Right hindlimb (tissue), 1 donor: ENCODE measurements around the gene UBC.
A peak's percentile ranks its signal among the peaks of the same experiment; 100 is the strongest.
"Not testable (repeated sequence)": the region's sequence is repeated elsewhere in the genome, so short reads cannot be mapped to it uniquely, and the experiment has no call there.

ENCODE experiments used
- DNase-seq: peaks from one replicate; pipeline ENCODE4 v3.0.0-alpha.2; 2018

The UBC gene

DNA sequence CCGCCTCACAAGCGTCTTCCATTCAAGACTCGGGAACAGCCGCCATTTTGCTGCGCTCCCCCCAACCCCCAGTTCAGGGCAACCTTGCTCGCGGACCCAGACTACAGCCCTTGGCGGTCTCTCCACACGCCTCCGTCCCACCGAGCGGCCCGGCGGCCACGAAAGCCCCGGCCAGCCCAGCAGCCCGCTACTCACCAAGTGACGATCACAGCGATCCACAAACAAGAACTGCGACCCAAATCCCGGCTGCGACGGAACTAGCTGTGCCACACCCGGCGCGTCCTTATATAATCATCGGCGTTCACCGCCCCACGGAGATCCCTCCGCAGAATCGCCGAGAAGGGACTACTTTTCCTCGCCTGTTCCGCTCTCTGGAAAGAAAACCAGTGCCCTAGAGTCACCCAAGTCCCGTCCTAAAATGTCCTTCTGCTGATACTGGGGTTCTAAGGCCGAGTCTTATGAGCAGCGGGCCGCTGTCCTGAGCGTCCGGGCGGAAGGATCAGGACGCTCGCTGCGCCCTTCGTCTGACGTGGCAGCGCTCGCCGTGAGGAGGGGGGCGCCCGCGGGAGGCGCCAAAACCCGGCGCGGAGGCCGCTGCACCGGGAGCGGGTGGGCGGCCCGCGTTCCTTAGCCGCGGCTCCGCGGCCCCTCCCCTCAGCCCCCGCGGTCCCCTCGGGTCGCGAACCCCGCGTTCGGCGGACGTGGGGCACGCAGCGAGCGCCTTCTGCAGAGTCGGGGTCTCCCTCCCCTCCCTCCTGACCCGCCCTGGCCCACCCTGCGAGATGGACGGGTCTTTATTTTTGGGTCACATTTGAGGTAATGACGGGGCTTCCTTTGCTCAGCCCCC is at the start of gene UBC:
UBC (minus strand) TSS at position 259 of the 847 bp plus-strand sequence. CDS start 879 bp downstream, outside the sequence.
- DNase-seq = peak; percentile 92

DNA sequence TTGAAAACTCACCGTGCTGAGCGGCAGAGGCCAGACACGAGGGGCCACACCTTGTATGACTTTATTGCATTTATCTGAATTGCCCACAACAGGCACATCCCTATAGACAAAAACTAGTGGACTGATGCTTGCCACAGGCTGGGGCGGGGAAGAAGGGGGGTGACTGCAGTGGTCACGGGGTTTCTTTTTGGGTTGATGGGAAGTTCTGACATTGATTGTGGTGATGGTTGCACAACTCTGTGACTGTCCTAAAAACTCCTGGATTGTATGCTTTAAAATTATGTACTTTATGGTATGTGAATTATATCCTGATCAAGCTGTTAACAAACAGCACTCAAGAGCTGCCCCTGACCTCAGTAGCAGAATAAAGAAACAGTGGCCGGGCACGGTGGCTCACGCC is 48.8 kb upstream of the UBC start:
- no peak for DNase-seq

DNA sequence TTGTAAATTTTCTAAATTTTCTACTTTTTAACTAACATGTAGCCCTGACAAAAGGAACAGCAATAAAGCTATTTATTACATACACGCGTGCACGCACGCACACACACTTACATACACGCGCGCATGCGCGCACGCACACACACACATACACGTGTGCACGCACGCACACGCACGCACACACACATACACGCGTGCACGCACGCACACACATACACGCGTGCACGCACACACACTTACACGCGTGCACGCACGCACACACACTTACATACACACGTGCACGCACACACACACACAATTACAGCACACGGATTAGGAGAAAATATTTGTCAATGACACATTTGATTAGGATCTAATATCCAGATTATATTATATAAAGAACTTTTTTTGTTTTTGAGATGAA is 46.6 kb upstream of the UBC start:
- no peak for DNase-seq

DNA sequence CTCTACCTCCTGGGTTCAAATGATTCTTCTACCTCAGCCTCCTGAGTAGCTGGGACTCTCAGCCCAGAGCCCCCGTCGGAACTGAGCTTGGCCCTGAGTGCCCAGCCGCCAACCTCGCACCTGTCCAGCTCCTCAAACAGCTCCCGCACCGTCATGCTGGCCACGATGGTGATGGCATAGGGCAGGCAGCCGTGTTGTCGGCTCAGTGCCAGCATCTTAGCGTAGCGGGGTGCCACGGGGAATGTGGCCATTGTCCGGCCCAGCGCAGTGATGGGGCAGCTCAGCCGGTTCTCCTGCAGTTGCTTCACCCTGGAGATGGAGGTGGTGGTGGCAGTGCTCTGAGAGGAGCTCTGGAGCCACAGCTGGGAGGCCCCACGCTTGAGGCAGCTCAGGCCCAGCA is 42.1 kb upstream of the UBC start:
- DNase-seq = no peak

DNA sequence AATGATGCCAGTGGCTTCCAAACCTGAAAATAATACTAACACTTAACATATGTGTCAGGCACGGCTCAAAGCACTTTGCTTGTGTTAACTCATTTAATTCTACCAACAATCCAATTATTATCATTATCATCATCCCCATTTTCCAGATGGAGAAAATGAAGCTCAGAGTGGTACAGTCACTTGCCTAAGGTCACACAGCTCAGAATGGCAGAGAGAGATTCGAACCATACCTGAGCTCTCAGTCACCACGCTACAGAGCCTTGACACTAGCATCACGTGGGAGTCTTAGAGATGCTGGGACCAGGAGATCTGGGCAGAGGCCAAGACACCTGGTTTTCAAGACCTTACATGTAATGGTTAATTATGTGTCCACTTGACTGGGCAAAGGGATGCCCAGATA is 40.3 kb upstream of the UBC start:
- no peak for DNase-seq

DNA sequence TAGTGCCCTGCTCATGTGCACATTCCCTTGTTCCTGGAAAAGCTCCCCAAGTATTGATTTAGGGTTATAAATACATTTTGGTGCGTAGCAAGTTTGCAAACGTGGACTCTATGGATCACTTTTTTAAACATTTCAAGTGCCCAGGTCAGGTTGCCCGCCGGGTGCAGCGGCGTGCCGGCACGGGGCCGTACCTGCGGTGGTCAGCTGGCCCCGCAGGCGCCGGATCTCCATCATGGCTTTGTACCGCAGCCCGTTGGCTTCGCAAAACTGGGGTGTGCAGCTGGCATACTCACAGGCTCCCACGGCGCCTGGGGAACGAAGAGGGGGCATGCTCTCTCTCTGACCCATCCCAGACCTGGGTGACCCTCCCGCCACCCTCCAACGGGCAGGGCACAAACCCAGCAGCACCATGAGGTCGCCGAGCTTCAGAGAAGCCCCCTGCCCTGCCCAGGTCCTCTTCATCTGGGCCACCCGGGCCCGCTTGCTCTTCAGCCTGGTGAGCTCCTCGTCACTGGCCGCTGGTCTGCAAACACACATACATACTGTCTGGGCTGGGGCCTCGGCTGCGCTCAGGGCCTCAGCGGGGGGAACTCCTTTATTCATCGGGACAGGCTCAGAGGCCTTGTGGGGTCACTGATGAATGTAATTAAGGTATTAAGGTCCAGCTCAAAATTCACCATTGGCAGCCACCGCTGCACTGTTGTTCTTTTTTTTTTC is 39.4 kb upstream of the UBC start:
- DNase-seq = no peak

DNA sequence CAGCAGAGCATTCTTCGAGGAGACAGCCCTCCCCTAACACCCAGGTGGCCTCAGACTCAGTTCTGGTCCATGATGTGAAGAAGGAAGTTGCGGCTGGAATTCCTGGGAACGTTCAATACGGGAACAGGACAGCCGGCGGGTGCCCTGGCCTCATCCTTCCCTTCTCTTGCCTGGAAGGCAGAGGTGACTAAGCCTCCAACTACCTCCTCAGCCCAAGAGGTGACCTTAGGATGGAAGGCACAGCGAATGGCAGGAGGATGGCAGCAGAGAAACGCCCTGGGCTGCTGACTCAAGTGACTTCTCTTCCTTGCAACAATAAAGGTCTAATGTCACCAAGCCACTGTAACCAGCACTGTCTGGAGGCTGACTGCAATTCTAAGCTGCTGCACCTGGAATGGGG is 38.4 kb upstream of the UBC start:
- DNase-seq = no peak

DNA sequence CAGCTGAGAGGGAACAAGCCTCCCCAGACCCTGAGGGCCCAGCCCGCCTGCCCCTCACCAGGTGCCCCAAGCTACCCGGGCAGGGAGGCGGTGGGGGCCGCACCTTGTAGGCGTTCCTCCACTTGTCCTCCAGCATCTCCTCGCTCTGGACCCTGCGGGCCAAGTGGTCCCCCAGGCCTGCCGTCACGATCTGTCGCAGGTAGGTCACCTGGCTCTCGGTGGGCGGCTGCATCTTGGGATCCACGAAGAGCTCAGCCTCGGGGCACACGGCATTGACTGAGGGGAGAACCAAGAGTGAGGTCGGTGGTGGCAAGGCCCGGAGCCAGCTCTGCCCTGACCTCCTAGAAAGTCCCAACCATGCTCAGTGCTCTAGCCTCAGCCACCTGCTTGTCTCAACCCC is 37.8 kb upstream of the UBC start:
- no peak for DNase-seq

DNA sequence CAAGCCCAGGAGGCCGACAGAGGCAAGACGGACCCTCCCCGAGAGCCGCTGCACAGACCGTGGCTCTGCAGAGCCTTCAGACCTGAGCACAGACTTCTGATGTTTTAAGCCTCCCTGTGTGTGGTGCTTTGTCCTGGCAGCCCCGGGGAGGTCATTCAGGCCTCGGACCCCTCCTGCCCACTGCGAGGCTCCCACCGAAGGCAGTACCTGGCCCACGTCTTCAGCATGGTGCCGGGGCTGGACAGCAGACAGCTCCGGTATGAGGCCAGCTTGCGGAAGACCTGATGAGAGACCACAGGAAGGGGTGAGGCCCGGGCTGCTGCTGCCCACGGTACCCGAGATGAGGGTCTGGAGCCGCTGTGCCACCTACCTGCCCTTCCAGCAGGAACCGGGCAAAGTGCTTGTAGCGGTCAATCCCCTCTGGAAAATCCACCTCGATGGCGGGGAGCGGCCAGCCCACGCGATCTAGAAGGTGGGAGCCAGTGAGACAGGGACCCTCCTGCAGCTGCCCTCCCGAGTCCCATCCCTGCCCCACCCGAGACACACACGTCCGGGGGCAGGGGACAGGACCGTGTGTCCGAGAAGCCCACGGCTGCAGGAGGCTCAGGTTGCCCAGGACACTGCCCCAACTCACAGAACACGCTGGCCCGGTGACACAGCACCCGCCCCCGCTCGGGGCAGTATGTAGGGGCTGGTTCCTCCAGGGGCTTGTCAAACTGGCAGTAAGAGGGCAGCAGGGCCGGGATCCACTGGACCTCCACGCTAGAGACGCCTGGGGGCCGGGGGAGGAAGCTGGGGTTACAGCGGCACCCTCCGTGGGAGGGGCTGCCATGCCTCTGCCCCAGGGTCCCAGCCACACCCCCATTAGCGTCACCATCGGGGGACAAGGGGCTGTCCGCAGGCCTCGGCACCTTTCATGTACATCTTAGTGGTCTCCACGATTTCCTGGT is 35.6 kb upstream of the UBC start:
- no peak for DNase-seq

DNA sequence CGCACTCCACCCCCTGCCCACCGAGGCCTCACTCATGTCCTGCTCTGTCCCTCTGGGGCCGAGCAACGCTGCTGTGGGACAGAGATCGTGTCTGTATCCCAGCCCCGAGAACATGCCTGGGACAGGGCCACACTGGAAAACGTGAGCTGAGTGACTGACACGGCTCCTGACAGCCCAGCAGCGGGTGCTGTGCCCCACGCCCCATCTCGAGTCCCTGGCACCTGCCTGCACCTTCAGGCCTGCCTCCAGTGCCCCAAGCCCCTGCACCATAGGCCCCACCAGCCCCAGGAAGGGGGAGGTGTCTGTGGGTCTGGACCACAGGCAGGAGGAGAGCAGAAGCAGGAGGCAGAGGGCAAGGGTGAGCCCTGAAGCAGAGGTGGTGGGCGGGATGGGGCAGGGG is 34.6 kb upstream of the UBC start:
- no peak for DNase-seq

DNA sequence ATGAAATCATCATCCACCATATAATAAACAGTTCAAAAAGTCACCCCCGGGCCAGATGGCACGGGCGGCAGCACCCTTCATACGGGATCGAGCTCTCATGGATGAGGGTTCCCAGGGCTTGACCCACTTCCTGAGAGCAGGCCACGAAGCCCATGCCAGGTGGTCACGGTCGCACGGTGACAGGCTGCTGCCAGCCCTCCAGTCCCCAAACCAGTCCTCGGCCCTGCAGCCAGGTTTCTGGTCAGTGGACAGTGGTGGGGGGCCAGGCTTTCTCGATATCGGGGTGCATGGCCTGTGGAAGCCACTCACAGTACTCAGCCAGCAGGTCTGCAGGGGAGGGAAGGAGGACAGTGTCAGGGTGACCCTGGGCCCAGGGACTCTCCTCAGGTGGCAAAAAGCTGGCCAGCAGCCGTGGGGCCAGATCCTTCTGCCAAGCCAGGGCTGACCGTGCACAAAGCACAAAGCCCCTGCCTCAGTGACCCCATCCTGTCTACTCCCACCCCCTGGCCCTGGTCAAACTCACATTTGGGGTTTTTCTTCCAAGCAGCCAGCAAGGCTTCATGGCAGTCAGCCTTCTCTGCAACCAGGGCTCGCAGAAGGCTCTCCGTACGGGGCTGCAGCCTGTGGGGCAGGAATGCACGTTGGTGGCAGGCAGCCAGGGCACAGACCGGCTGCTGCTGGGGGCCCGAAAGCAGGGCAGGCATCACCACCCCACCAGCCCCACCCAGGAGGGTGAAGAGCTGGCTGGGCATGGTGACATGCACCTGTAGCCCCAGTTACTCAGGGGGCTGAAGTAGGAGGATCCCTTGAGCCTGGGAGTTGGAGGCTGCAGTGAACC is 33.3 kb upstream of the UBC start:
- DNase-seq = no peak

DNA sequence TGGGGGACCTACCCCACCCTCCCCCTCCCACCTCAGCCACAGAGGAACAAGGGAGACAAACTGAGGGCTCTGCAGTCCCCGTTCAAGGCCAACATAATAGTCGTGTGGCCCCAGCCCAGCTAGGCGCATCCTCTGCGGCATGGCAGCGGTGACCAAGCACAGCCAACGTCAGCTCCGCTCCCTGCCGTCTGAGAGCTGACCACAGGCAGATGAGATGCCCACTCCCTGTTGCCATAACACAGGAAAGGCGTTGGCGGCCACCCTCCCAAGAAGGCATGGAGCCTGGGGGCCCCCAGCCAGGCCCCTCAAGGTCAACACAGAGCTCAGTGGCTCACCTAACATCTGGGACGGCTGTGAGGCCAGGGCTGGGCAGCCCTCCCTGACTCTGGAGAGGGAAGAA is 32.6 kb upstream of the UBC start:
- DNase-seq = no peak

DNA sequence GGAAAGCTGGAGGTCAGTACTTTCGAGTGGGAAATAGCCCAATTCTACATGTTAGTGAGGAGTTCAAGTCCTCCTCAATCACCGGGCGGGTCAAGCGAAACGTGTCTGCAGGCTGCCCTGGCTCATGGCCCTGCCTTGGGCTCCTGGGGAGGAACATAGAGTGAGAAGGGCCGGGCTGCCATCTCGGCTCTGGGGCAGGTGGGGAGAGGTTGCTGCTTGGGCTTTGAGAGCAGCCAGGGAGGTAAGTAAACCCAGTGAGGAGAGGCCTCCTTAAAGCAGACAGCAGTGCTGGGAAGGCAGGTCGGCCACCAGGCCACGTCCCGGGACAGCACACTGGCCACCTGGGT is 32.0 kb upstream of the UBC start:
- no peak for DNase-seq

DNA sequence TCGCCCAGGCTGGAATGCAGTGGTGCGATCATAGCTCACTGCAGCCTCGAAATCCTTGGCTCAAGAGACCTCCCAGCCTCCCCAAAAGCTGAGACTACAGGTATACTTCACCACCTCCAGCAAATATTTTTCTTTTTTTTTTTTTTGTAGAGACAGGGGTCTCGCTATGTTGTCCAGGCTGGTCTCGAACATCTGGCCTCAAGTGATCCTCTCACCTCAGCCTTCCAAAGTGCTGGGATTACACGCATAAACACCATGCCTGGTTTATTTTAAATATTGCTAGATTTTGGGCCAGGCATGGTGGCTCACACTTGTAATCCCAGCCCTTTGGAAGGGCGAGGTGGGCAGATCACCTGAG is 26.7 kb upstream of the UBC start:
- no peak for DNase-seq

DNA sequence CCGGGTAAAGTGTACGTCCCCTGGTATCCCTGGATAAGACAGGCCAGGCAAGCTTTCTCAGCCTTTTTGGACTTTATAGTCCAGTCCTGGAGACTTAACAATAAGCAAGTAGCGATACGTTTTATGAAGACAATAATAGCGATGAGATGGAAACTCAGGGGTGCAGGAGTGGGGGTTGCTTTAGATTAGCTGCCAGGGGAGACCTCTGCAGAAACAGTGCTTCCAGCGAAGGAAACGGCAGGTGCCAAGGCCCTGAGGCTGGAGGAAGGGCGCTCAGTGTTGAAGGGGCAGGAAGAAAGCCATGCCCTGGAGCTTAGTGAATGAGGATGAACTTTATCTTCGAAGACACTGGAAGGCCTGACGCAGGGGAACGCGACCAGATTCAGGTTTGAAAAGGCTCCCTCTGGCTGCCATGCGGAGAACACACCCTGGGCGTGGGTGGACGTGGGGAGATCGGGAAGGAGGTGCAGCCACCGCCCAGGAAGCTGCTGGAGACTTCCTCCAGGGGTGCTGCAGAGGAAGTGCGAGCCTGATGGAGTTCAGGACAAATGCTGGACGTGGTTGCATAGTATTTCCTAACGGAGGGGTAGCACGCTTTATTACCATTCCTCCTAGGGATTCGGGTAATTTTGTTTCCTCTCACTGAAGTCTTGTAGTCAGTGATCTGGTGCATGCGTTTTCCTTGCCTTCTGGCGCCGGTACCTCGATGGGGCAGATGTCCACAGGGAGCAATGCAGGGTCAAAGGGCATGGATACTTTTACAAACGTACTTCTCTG is 26.1 kb upstream of the UBC start:
- peak; percentile 89 for DNase-seq

DNA sequence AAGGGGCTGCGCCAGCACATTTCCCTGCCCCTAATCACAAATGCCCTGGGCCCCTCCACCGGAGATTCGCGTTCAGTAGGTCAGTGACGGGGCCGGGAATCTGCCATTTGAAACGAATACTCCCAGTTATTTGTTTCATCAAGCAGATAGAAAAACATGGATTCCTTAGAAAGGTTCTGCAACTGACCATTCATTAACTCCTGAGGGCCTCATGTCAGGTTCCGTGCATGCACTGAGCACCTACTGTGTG is 25.6 kb upstream of the UBC start:
- DNase-seq = no peak

DNA sequence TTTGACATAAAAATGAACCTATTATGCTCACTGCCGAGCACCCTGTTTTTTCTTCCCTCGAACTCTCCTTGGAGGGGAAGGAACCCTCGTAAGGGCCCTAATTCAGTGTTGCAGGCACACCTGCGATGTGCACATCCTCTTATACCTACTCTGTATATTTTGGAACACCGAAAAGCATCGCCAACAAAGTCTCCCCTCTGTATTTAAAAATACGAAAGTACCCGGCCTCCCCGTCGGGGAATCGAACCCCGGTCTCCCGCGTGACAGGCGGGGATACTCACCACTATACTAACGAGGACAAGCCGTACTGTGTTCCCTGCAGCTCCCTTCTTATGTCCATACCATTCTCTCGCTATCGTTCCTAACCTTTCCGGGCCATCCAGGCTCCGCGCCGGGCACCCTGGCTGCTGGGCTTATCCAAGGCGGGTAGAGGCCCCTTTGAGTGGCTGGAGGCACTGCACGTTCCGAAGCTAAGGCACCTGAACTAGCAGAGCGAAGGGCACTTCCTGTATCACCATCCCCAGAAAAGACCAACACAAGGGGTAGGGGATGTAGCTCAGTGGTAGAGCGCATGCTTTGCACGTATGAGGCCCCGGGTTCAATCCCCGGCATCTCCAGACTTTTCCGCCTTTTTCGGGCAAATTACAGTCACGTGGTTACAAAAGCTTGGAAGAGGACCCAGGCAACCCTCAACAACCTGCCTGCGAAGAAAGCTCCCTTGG is 25.1 kb upstream of the UBC start:
- DNase-seq = peak; percentile 95

DNA sequence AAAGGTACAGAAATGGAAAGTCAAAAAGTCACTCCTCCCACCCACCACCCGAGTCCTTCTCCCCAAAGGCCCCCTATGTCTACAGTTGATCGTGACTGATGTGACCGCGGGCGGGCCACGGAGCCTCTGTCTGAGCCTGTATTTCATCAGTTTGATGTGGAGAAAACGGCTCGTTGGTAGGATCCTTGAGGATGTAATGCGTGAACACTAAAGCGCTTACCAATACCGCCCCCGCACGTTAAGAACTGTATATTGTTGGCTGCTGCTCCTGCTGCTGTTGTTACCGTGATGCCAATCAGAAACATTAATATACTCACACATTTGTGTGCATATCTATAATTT is 24.6 kb upstream of the UBC start:
- DNase-seq = peak; percentile 72

DNA sequence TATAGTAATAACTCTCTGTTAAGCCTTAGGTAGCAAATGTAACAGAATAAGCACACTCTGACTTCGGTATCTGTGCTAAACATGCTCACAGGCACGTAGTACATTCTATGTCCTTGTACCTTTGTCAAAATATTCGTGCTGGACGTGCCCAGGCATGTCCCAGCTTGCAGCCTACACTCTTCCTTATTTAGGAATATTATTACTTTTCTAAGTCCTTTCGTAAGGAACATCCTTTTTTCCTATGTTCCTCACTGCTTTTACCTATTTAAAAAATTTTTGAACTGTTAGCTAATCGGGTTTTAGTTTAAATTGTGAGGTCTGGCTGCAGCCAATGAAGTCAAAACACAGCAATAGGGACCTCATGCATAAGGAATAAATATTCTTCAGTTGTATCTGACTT is 24.1 kb upstream of the UBC start:
- DNase-seq = no peak

DNA sequence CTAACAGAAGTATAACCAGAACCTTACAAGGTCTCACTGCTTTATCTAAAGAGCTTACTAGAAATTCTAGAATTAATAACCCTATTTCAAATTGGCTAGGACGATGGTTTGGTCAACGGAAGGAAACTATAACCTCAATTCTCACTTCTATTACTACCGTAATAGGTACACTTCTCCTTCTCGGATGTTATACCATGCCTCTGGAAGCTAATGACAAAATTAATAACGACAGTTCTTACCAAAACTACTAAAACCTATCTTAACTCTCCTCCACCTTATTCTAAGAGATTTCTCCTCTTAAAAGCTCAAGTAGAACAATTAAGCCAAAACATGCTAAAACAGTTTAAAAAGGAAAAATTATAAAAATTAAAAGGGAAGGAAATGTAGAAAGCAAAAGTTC is 23.7 kb upstream of the UBC start:
- DNase-seq = no peak

DNA sequence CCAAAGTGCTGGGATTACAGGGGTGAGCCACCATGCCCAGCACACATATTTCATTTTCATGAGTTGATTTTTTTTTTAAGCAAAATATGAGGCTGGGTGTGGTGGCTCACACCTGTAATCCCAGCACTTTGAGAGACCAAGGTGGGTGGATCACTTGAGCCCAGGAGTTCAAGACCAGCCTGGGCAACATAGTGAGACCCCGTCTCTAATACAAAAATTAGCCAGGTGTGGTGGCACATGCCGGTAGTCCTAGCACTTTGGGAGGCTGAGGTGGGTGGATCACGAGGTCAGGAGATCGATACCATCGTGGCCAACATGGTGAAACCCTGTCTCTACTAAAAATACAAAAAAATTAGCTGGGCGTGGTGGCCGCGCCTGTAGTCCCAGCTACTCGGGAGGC is 17.1 kb upstream of the UBC start:
- not testable (repeated sequence) for DNase-seq

DNA sequence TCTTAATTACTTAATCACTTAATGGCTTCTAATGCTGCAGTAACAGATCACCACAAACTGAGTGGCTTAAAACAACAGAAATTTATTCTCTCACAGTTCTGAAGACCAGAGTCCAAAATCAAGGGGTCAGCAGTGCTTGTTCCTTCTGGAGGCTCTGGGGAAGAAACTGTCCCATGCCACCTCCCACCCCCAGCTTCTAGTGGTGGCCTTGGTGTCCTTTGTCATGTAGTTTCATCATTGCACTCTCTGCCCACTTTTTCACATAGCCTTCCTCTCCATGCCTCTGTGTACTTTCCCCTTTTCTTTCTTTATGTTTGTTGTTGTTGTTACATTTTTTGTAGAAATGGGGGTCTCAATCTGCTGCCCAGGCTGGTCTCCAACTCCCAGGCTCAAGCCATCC is 16.1 kb upstream of the UBC start:
- DNase-seq = no peak
